Activated CD8-positive, alpha-beta memory T cell treated with anti-CD3 and anti-CD28 coated beads for 1 hour (primary cell): ENCODE data around the gene PTPRT.

Experiments
- DNase-seq, 2 donors: peaks; one replicate each; pipeline ENCODE4 v3.0.0-alpha.2; 2020; ENCODE audit warnings: low read depth in 1 of 2; ENCODE audit errors: extremely low read depth in 1 of 2

PTPRT gene

DNA sequence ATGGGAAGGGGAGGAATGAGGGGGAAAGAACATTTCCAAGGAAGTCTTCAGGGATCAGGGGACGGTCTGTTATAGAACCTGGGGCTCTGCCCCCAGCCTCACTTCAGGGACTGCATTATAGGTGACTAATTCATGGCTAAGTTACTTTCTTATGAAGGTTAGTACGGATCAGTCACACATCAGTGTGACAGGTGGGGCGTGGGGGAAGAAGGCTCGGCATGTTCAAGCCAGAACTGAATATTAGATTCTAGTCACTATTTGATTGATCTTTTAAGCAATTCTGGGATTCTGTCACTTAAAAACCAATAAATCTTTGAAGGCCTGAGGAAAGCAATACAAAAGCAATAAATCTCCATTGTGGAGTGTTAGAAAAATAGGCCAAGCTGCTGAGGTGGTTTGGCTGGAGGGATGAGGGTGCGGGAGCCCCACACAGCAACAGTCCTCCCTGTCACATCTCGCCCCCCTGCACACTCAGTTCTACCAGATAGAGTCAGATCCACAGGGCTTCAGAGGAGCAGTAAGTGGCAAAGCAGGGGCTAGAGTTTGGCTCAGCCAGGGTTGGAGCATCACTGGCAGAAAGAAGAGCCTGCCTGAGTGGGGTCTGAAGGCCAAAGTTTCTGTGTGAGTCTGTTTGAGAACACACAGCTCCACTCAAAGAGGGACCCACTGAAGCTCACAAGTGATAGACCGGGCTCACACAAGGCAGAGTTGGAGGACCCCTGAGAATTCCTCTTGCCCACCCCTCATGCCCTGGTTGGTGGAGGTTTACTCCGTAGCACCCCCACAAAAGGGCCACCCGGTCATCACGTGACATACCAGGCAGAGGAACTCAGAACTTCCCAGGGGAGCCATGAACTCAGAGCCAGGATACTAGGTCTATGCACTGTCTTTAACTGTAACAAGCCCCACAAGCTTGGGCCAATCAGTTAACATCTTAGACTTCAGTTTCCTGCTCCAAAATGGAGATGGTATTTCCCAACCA lies 843.2 kb downstream of the PTPRT start:
- DNase-seq, result no peak

DNA sequence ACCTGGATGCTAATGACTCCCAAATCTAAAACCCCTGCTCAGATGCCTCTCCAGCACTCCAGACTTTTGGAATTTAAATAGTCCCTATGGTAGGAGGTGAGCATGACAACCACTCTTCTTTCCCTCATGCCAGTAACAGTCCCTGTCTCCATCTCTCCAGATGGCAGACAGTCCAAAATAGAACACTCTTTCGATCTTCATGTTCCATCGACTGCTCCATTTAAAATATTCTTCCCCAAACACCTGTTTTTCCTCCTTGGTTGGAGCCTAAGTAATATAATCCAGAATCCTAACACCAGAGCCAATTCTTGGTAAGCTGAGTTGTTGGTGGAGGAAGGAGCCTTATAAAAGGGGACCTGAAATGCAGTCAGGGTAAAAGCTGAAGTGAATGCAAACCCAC lies 848.1 kb downstream of the PTPRT start:
- no peak for DNase-seq

DNA sequence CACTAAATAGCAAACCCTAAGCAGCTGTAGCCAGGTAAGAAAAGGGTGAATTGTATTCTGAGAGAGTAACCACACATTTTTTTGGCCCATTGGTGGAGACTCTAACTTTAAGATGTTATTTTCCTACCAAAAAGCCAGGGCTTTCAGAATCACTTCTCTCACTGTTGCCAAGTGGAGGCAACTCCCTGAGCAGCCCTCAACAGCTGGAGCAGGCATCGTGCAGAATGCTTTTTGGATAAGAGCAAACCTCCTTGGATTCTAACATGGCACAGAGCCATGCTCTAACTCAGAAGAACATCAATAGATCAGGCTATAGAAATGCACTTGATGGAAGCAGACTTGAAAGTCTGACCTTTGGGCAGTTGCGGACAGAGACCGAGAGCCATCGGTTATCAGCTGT lies 849.3 kb downstream of the PTPRT start:
- DNase-seq, result no peak

DNA sequence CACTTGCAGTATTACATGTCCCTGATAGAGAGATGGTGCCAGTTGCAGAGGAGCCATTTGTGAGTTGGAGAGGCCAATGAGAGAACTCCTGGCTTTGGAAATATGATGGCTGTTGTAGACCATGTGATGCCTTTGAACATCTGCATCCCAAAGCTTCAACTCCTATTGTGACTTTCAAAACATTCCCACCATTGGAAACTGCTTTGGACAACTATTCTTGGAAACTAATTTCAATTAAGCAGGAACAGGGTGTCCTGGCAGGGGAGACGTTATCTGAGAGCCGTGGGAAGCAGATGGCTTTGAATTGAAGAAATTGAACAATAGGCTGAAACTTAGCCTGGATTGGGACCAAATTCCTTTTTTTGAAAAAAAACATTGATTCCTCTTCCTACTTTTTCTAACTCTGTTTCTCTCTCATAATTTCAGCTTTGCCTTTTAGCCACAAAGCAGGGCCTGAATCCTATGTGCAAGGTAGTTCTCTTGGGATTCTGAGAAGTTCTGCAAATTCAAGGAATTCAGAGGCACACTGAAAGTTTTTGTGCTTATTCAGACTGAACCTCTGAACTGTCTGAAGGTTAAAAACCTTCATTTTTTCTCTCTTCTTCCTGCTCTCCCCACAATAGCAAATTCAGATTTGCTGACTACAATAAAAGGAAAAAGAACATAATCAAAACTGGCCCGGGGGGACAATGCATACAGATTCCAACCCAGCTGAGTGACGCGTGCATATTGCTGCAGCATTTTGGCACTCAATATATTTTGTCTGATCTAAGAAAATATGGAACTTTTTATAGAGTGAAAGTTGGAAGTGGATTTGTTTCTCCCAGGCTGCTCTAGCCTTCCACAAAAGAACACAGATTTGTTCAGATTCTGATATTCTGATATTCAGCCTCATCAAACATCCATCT lies 851.2 kb downstream of the PTPRT start:
- DNase-seq, result no peak

DNA sequence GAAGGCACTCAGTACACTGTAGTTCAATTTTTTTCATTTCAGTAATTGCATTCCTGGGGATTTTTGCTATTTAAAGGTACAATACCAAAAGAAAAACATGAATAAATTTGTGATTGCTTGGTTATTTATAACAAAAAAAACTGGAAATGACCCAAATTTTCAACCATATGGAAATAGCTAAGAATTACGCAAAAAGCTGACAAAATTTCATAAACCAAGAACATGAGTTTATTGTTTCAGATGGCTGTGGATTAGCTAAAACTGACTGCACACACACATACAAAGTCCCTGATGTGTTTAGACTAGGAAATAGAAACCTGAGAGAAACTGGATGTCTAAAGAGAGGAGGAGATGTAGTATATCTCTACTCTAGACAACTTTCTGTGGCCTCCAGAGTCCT lies 853.1 kb downstream of the PTPRT start:
- DNase-seq, result no peak

DNA sequence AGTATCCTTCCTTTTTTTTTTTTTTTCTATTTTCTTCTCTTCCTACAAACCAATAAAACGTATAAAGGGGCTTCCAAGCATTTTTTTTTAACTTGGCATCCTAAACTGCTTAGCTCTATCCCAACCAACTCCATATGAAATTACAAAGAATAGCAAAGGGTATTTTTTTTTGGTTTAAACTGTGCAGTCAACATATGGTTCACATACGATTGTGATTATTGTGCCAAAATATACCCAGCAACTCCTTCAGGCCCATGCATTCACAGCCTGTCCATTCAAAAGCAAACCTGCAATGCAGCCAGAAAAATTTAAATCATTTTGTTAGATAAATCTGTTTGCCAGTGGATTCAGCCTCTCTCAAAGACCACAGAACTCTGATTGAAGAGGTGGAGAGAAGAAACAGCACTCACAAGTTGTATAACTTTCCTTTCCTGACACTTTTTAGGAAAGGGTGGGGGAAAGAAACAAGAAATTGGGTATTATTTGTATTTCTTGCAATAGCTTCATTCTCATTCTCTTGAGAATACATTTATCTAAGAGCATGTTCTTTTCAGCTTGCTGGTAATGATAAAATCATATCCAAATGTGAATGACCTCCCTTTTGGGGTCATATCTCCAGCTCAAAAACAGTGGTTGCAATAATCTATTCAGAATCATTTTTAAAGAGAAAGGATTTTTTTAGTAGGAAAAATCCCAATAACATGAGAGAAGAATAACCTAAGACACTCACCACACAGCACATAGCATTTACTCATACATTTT lies 870.3 kb downstream of the PTPRT start:
- no peak for DNase-seq

DNA sequence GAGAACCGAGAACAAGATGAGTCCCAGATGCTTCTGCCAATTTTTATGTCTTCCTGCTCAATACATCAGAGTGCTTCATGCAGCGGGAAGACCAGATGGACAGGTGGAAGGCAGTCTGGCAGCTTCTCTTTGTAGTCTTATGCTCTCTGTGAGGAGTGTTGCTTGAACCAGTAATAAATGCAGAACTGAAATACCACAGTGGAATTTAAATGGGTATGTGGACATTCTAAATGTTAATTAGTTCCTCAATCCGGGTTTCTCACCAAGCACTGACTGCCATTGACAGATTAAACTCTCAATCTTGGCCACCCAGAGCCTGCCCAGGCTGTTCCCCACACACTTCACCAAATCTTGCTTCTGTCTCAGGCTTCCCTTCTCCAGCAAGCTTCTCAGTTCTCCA lies 876.0 kb downstream of the PTPRT start:
- DNase-seq, result no peak

DNA sequence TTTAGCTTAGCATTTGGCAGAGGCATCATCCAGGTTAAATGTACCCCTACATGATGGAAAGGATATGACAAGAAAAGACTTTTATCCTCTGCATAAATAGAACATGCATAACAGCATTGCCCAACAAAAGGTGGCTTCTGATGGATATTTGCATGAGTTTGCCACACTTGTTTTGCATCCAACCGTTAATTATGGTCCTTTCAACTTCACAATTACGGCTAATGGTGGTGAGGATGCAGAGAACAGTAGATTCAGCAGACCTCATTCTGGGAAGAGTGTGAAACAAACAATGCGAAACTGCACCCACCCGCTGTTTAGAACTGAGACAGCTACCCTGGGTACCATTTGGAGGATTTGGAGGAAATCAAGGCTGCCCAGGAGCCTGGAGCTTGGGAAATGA lies 880.7 kb downstream of the PTPRT start:
- DNase-seq, result no peak

DNA sequence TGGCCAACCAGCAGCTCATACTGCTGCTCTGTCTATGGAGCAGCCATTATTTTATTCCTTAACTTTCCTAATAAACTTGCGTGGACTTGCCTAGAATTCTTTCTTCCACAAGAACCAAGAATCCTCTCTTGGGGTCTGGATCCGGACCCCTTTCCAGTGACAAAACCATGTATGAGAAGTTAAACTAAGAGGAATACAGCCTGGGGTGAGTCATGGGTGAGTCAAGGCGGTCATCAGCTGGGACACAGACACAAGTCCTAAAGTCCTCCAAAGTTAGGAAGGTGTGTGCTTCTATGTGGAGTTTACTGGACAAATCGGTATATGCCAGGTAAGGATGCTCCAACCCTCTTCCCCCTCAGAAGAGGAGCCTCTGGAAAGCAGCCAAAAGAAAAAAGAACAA lies 881.5 kb downstream of the PTPRT start:
- no peak for DNase-seq

DNA sequence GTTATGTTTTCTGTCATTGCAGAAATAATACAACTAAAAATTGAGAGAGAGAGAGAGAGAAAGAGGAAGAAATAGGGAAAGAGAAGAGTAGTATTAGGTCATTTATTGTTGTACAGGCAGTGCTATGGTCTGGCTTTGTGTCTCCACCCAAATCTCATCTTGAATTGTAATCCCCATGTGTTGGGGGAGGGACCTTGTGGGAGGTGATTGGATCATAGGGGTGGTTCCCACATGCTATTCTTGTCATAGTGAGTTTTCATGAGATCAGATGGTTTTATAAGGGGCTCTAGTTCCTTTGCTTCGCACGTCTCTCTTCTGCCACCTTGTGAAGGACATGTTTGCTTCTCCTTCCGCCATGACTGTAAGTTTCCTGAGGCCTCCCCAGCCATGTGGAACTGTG lies 894.1 kb downstream of the PTPRT start:
- DNase-seq, result no peak

DNA sequence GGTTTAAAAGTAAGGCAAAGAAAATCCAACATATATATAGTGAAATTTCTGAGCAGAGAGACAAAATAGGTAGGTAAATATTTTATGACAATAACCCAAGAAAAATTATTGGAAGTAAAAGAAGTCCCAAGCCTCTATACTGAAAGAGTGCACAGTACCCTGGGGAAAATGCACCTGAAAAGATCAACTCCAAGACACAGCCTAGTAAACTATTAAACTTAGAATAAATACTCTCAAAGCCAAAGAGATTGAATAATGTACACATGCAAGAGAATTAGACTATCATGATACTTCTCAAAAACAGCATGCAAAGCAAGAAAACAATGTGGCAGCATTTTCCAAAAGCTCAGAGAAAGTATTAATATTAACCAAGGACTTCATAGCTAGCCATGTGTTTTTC lies 894.7 kb downstream of the PTPRT start:
- no peak for DNase-seq

DNA sequence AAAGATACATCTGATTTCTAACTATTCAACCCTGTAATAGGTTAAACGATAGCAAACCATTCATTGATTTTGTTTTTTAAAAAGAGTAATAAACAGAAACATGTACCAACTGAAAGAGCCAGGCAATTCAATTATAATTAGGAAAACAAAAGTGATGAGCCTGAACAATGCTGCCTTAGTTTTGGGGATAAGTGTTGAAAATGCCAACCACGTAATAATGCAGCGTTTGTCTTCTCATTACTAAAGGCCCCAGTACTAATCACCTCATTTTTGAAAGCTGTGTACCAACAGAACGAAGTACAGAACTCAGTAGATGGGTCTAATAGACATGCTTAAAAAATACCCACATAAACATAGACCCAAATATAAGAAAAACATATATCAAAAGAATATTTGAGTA lies 907.9 kb downstream of the PTPRT start:
- no peak for DNase-seq

DNA sequence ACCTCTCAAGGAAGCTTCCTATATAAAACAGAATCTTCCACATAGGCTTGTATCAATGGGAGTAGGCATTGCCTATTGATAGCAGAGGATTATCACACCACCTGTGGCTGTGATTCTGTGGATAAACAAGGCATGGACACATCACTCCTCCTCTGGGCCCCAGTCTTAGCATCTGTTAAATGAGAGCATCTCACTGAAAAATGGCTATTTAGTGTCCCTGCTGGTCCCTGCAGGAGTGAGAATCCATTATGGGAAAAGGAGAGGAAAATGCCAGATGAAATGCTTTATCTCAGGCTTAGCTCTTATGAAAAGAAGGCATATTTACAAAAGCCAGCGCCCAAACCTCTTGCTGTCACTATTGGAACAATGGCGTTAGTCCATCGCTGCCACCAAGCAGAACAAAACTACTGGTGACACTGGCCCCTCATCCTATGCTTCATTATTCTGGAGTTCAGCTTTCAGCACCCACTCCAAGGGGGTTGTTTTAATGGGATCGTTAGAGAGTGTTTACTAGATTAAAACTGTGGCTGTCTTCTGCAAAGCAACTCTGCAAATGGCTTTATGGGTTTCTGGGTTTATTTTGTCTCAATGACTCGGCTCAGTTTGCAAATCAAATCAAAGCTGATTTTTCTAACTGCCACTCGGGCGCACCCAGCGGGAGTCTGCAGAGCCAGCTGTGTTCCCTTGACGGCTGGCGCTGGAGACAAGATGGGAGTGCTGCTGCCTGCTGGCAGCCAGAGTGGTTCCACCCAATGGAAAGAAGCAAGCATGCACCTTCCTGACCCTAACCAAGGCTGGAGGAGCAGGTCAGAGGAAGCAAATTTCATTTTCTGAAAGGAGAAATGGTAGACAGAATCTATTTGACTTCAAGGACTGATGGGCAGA lies 912.7 kb downstream of the PTPRT start:
- DNase-seq, result no peak

DNA sequence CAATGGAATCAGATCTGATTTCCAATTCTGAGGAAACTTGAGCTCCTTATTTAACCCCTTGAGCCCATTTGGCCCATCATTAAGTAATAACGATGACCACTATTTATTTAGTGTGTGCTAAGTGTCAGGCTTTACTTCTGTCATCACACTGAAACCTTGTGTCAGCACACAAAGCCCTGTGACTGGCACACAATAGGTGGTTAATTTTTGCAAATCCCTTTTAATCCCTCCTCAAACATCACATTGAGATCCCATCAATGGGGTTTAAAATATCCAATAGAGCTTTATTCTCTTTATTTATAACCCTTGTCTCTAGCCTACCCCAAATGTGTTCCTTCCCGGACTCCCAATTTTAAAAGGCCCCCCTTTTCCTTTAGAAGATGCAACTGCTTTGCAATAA lies 914.7 kb downstream of the PTPRT start:
- no peak for DNase-seq

DNA sequence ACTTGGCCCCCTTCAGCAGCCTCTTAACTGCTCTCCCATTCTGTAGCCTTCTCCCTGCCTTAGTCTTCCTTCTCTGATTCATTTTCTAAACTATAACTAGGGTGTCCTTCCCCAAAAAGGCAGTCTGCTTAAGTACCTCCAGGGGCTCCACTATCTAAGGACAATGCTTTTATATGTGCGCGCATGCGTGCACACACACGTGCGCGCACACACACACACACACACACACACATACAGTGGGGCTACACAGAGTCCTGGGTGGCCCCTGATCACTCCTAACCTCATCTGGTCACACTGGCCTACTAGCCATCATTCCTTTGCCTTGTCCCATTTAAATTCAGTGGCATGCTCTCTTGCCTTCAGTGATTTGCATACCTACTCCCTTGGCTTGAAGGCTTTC lies 917.2 kb downstream of the PTPRT start:
- no peak for DNase-seq

DNA sequence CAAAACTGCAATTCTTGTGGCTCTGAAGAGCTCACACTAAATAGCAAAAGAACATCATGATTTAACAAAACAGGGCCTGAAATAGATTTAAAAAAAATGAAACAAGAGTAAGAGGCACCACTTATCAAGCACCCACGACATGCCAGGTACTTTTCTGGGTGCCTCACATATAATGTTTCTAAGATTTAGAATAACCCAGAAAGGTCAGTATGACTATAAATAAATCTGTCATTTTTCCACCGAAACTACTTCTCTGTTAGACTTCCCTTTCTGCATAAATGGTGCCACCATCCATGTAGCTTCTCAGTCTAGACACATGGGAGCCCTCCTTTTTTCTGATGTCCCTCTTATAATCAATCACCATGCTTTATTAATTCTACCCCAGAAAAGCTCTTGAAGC lies 919.2 kb downstream of the PTPRT start:
- DNase-seq, result no peak

DNA sequence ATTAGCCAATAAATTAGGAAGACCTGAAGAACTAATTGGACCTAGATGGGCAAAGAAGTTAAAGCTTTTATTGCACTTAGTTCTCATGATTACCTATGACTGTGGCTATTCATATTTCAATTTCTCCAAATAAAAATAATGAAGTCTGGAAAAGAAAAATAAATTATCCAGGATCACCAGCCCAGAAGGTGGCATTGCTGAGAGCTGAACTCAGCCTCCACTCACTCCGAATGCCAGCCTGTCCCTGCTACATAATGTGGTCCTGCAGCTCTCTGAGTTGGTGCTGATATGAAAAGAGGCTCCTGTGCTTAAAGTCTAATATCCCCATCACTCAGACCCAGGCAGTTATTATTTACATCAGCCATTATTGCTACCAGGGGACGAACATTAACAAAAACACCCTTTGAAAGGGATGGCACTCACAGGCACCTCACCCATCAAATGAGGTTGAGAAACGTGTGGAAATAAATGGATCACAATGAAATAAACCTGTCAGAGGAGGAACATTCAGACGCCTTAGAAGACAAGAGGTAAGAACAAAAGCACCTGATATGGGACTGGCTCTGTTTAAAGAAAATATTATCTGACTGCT lies 921.8 kb downstream of the PTPRT start:
- DNase-seq, result no peak

DNA sequence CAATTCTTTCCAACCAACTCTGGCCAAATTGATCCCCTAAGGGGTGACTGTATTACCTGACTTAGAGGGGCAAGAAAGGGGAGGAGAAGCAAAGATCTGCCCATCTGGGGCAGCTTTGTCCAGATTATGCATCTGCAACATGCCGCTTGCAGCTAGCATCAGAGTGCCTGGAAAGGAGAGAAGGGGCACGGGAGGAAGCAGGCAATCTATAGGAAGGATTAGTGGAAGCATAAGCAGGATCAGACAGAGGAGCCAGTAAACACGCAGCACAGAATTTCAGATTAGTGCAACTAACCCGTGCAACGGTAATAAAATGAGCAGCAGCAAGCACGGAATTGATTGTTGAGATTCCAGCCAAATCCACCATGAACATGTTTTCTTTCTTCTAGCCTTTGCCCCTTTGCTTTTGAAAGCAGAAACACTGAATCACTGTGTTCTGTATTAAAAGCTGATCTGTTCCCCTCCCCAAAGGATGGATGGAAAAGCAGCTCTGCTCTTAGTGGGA lies 927.9 kb downstream of the PTPRT start:
- no peak for DNase-seq

DNA sequence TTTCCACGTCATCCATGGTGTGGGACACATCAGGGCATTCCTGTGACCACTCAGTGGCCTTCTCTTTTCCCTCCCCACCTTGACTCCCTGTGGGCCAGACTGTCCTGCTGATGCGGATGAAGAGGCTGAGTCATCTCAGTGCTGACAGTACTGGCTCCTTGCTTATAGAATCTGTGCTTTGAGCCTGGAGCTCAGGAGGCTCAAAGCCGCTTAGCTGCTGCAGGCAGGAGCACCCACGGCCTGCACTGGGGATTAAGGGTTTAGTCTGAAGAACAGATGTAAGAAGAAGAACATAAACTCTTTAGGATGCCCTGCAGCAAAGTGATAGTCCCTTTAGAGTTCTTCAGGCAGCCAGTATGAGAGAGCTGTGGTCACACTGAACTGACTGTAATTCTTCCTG lies 929.5 kb downstream of the PTPRT start:
- no peak for DNase-seq

DNA sequence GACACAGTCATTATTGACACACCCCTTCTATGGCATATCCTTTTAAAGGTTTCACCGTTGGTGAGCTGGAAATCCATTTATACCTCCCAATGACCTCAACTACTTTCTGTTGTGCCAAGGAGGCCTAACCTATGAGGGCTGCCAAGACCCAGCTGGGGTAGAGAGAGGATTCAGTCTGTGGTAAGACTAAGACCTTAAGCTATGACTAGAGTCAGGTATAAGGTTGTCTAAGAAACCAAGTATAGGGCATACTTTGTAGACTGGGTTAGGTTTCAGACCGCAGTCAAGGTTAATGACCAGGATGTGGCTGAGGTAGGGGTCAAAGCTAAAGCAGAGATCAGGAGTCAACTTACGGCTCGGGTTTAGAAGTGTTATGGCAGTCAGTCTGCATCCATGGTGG lies 930.3 kb downstream of the PTPRT start:
- no peak for DNase-seq
